Measurements from ENCODE around the gene MAP3K6.

DNA sequence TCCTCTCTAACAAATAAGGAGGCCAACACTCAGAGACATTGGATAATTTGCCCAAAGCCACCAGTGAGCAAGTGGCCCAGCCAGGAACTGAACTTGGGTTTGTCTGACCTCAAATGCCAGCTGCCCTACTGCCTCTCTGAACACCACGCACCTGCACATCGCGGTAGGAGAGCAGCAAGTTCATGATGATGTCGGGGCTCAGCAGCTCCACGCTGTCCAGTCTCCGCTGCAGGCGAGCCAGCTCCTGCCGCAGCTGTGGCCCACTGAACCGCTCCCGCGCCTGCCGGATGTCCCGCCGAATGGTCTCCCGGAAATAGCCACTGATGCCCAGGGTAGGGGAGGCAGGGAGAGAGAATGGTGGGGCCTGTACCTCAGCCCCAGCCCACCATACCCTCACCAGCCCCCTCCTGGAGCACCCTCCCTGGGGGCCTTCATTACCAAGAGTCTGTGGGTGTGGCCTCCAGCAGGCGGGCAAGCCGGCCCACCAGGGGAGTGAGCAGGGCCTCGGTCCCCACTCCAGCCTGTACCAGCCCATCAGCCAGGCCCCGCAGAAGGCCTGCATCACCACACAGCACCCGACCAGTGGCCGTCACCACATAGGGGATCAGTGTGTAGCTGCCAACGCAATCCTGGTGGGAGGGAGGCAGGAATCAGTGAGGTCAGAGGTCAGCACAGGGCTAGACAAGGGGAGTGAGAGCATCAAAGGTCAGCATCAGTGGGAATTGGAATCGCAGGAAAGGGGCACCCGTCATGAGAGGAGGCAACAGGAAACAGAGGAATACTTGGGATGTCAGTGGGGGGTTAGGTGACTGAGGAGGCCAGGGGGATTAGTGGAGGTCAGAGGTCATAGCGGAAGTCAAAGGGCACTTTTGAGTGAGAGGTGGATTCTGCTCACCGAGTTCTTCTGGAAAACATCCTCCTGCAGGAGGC lies 2.7 kb downstream of the MAP3K6 start:
- TF ChIP-seq POLR2A (IDR thresholded peaks at IDR 0.05): no peak
- TF ChIP-seq, protein P1, sequence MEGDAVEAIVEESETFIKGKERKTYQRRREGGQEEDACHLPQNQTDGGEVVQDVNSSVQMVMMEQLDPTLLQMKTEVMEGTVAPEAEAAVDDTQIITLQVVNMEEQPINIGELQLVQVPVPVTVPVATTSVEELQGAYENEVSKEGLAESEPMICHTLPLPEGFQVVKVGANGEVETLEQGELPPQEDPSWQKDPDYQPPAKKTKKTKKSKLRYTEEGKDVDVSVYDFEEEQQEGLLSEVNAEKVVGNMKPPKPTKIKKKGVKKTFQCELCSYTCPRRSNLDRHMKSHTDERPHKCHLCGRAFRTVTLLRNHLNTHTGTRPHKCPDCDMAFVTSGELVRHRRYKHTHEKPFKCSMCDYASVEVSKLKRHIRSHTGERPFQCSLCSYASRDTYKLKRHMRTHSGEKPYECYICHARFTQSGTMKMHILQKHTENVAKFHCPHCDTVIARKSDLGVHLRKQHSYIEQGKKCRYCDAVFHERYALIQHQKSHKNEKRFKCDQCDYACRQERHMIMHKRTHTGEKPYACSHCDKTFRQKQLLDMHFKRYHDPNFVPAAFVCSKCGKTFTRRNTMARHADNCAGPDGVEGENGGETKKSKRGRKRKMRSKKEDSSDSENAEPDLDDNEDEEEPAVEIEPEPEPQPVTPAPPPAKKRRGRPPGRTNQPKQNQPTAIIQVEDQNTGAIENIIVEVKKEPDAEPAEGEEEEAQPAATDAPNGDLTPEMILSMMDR (IDR thresholded peaks at IDR 0.05): no peak
- no peak for TF ChIP-seq POLR2AphosphoS5 (IDR thresholded peaks at IDR 0.05; ENCODE audit: insufficient read depth in 1 of 2, low read depth in 1 of 2)

Measured in vagina (tissue), 2 donors.